Smooth muscle cell (in vitro differentiated cells): ENCODE measurements around the gene METTL3. TPM values are rescaled to one million over a fixed set of nuclear protein-coding genes. Genes with fewer than 3 reads are reported as not detected.
A peak's percentile ranks its signal among the peaks of the same experiment; 100 is the strongest.

ENCODE experiments used
- DNase-seq: peaks from one replicate; lab custom pipeline; 2025; ENCODE audit not compliant: unreplicated experiment; lab: John Stamatoyannopoulos, UW
- H2AFZ ChIP-seq: fragments of 200-600 bp; sonication (generic); 2 replicates; pipeline ENCODE4 v1.6.0; 2016; ENCODE audit warnings: antibody characterized with exemption, low read depth, mild to moderate bottlenecking
- H3F3A ChIP-seq: fragments of 200-600 bp; sonication (generic); 2 replicates; pipeline ENCODE4 v1.6.0; 2017; ENCODE audit warnings: antibody characterized with exemption, low read depth
- H3K27ac ChIP-seq: fragments of 200-600 bp; sonication (generic); 2 replicates; pipeline ENCODE4 v1.5.1; 2016; ENCODE audit warnings: low read depth, mild to moderate bottlenecking
- H3K27me3 ChIP-seq: fragments of 200-600 bp; sonication (generic); 2 replicates; pipeline ENCODE4 v1.6.1; 2016; ENCODE audit warnings: low read depth, mild to moderate bottlenecking
- H3K36me3 ChIP-seq: fragments of 200-600 bp; sonication (generic); 2 replicates; pipeline ENCODE4 v1.5.1; 2016; ENCODE audit warnings: low read depth
- H3K4me1 ChIP-seq: fragments of 200-600 bp; sonication (generic); 2 replicates; pipeline ENCODE4 v1.5.1; 2016; ENCODE audit warnings: low read depth
- H3K4me2 ChIP-seq: fragments of 200-600 bp; sonication (generic); 2 replicates; pipeline ENCODE4 v1.6.0; 2016; ENCODE audit warnings: mild to moderate bottlenecking
- H3K4me3 ChIP-seq: fragments of 200-600 bp; sonication (generic); 2 replicates; pipeline ENCODE4 v1.5.1; 2016; ENCODE audit warnings: mild to moderate bottlenecking
- H3K79me2 ChIP-seq: fragments of 200-600 bp; sonication (generic); 2 replicates; pipeline ENCODE4 v1.6.0; 2016; ENCODE audit warnings: low read depth, mild to moderate bottlenecking
- H3K9ac ChIP-seq: fragments of 200-600 bp; sonication (generic); 2 replicates; pipeline ENCODE4 v1.6.0; 2016; ENCODE audit warnings: low read depth
- H3K9me3 ChIP-seq: fragments of 200-600 bp; sonication (generic); replicated peaks from 2 replicates; pipeline ENCODE4 v1.5.1; 2016; ENCODE audit warnings: low read depth
- H4K20me1 ChIP-seq: fragments of 200-600 bp; sonication (generic); 2 replicates; pipeline ENCODE4 v1.6.0; 2016; ENCODE audit warnings: low read depth
- CTCF ChIP-seq: fragments of 200-600 bp; sonication (generic); IDR thresholded peaks from 2 replicates; pipeline ENCODE4 v1.5.1; 2017; ENCODE audit warnings: borderline replicate concordance, mild to moderate bottlenecking, antibody characterized with exemption; ENCODE audit not compliant: insufficient read depth, poor library complexity, severe bottlenecking
- WGBS: methylation state at CpG from one replicate; pipeline ENCODE4 v1.1.7; 2016; ENCODE audit warnings: low lambda C conversion rate; 5-methylcytosine and 5-hydroxymethylcytosine counted together
- polyA plus RNA-seq: library from polyadenylated mRNA; unstranded; fragments of >200 nt; fragmentation: Nextera tagmentation; extraction: Ambion mirVana; gene quantifications from 2 replicates; pipeline ENCODE4 v1.2.1, GENCODE V29; 2016
- total RNA-seq: library from RNA; depleted of rRNA; stranded (reverse); fragments of >200 nt; gene quantifications from 2 replicates; pipeline ENCODE4 v1.2.3, GENCODE V29; 2014

The METTL3 gene
- total and polyA plus RNA-seq, 2 experiments from 2014 or later: 25.5 to 37.6 TPM

- peak overlapping the region; percentile 95 for H3K4me2 ChIP-seq
- peaks cover 58% of the 10 kb centered on the region for H3K79me2 ChIP-seq
- no peaks in the 10 kb centered on the region for H3K36me3 ChIP-seq
- H3K27me3 ChIP-seq: no peaks in the 10 kb centered on the region
- peak overlapping the region; percentile 89 for H3K4me3 ChIP-seq
- H3K27ac ChIP-seq: peak overlapping the region; percentile 81
- H3K9me3 ChIP-seq: no peaks in the 10 kb centered on the region
- peaks cover 23% of the 10 kb centered on the region for H4K20me1 ChIP-seq
- peak overlapping the region; percentile 86 for H3K9ac ChIP-seq
- H3F3A ChIP-seq: peaks cover 4% of the 10 kb centered on the region
- TF ChIP-seq CTCF: no peak
- WGBS: 50% methylated on average over 15 of the region's 15 CpGs
- H2AFZ ChIP-seq: no peak overlapping the region
- H3K4me1 ChIP-seq: peaks cover 12% of the 10 kb centered on the region
- no peak for DNase-seq
These were observed 56.1 kb downstream of the METTL3 start for GRCh38 chr14:21454843-21455544.

DNA sequence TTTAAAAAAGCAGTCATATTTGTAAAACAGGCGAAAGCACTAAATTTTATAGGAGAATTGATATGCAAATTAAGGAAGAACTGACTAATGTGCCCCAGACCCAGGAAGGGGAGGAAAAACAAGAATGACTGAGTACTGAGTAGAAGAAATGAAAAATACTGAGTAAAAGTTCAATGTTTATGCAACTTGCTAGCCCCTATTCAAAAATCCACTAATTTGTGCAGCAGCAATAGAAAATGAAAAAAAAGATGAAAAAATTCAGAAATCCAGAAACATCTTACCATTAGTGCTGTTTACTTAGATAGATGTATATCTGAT lies 61.3 kb downstream of the METTL3 start:
- H3K27me3 ChIP-seq: no peaks in the 10 kb centered on the region
- no peaks in the 10 kb centered on the region for H3F3A ChIP-seq
- no peak overlapping the region for H3K4me2 ChIP-seq
- H3K4me3 ChIP-seq: no peak overlapping the region
- no peak for DNase-seq
- H3K9me3 ChIP-seq: no peaks in the 10 kb centered on the region
- WGBS: 94% methylated on average over 1 of the region's 1 CpG
- peaks cover 100% of the 10 kb centered on the region for H3K79me2 ChIP-seq
- no peak overlapping the region for H3K27ac ChIP-seq
- no peaks in the 10 kb centered on the region for H3K36me3 ChIP-seq
- H3K4me1 ChIP-seq: peaks cover 7% of the 10 kb centered on the region
- H4K20me1 ChIP-seq: peaks cover 39% of the 10 kb centered on the region
- no peak for TF ChIP-seq CTCF
- no peak overlapping the region for H2AFZ ChIP-seq
- H3K9ac ChIP-seq: no peak overlapping the region

Other genes starting within 250 kb of the METTL3 start
- 514 and 606 TPM in 2 replicates for gene HNRNPC, start 241.9 kb downstream of the METTL3 start, total RNA-seq
- 408 TPM in 2 replicates for gene HNRNPC, start 241.9 kb downstream of the METTL3 start, polyA plus RNA-seq
- gene RPGRIP1, start 231.3 kb downstream of the METTL3 start, total RNA-seq: not detected in 2 replicates
- 0.21 TPM in 1 of 2 replicates, not detected in the other for gene RPGRIP1, start 231.3 kb downstream of the METTL3 start, polyA plus RNA-seq
- gene SUPT16H, start 127.3 kb downstream of the METTL3 start, total RNA-seq: 62.9 and 68.0 TPM in 2 replicates
- gene SUPT16H, start 127.3 kb downstream of the METTL3 start, polyA plus RNA-seq: 52.3 and 55.1 TPM in 2 replicates
- gene CHD8, start 55.2 kb downstream of the METTL3 start, total RNA-seq: 52.9 and 57.1 TPM in 2 replicates
- gene CHD8, start 55.2 kb downstream of the METTL3 start, polyA plus RNA-seq: 25.0 and 36.3 TPM in 2 replicates
- 30.4 and 36.0 TPM in 2 replicates for gene RAB2B, start 34.4 kb downstream of the METTL3 start, total RNA-seq
- gene RAB2B, start 34.4 kb downstream of the METTL3 start, polyA plus RNA-seq: 15.3 and 15.4 TPM in 2 replicates
- 31.9 and 33.9 TPM in 2 replicates for gene TOX4, start 34.1 kb downstream of the METTL3 start, total RNA-seq
- gene TOX4, start 34.1 kb downstream of the METTL3 start, polyA plus RNA-seq: 54.5 and 58.4 TPM in 2 replicates
- 4.5 and 5.9 TPM in 2 replicates for gene SALL2, start 15.0 kb upstream of the METTL3 start, total RNA-seq
- gene SALL2, start 15.0 kb upstream of the METTL3 start, polyA plus RNA-seq: 4.5 and 6.7 TPM in 2 replicates
- gene OR10G3, start 68.7 kb upstream of the METTL3 start, total RNA-seq: not detected in 2 replicates
- not detected in 2 replicates for gene OR10G3, start 68.7 kb upstream of the METTL3 start, polyA plus RNA-seq
- gene OR10G2, start 123.6 kb upstream of the METTL3 start, total RNA-seq: not detected in 2 replicates
- not detected in 2 replicates for gene OR10G2, start 123.6 kb upstream of the METTL3 start, polyA plus RNA-seq
- not detected in 2 replicates for gene OR4E2, start 142.5 kb upstream of the METTL3 start, total RNA-seq
- gene OR4E2, start 142.5 kb upstream of the METTL3 start, polyA plus RNA-seq: not detected in 2 replicates
- not detected in 2 replicates for gene OR4E1, start 162.5 kb upstream of the METTL3 start, total RNA-seq
- gene OR4E1, start 162.5 kb upstream of the METTL3 start, polyA plus RNA-seq: not detected in 2 replicates